DND-41 (cell line): Measurements from ENCODE around the gene CPXM2.

ENCODE experiments used
- EZH2 ChIP-seq: IDR thresholded peaks from 3 replicates; pipeline ENCODE4 v1.6.1; 2012; ENCODE audit warnings: borderline replicate concordance, low read depth, mild to moderate bottlenecking, moderate library complexity, low read length, inconsistent platforms; ENCODE audit not compliant: severe bottlenecking
- TF ChIP-seq, protein P1 (sequence below): IDR thresholded peaks from 2 replicates; pipeline ENCODE4 v1.5.1; 2012; ENCODE audit warnings: borderline replicate concordance, low read length, moderate library complexity, mild to moderate bottlenecking; ENCODE audit not compliant: poor library complexity, severe bottlenecking; ENCODE audit errors: extremely low read depth

DNA sequence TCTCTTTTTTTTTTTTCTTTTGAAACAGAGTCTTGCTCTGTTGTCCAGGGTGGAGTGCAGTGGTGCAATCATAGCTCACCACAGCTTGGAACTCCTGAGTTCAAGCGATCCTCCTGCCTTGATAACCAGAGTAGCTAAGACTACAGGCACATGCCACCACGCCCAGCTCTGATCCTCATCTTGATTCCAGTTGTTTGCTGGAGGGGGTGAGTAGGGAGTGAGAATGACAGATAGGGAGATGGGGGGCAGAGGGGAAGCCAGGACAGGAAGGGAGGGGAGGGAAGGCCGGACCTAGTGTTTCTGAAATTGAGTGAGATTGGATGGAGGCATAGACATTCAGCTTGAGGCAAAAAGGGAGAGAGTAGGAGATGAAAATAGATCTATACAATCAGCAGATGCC, 25.2 kb upstream of the CPXM2 start:
- TF ChIP-seq, protein P1, sequence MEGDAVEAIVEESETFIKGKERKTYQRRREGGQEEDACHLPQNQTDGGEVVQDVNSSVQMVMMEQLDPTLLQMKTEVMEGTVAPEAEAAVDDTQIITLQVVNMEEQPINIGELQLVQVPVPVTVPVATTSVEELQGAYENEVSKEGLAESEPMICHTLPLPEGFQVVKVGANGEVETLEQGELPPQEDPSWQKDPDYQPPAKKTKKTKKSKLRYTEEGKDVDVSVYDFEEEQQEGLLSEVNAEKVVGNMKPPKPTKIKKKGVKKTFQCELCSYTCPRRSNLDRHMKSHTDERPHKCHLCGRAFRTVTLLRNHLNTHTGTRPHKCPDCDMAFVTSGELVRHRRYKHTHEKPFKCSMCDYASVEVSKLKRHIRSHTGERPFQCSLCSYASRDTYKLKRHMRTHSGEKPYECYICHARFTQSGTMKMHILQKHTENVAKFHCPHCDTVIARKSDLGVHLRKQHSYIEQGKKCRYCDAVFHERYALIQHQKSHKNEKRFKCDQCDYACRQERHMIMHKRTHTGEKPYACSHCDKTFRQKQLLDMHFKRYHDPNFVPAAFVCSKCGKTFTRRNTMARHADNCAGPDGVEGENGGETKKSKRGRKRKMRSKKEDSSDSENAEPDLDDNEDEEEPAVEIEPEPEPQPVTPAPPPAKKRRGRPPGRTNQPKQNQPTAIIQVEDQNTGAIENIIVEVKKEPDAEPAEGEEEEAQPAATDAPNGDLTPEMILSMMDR, result no peak
- no peak for TF ChIP-seq EZH2
